ENCODE results near the gene CYSLTR2. TPM values are rescaled to one million over a fixed set of nuclear protein-coding genes. Genes with fewer than 3 reads are reported as not detected.

Gene CYSLTR2
- total RNA-seq, 2 experiments from 2014 or later = 2.1 to 2.4 TPM

GRCh38 chr13:48631441-48631840, 22.3 kb upstream of the CYSLTR2 start:
- H3K36me3 Mint-ChIP-seq = no peaks in the 10 kb centered on the region
- no peak overlapping the region for H3K27ac Mint-ChIP-seq
- no peak overlapping the region for H3K4me3 Mint-ChIP-seq
- no peak for DNase-seq
- CTCF ChIA-PET = no interaction called here
- H3K27me3 Mint-ChIP-seq = no peaks in the 10 kb centered on the region
- peaks cover 13% of the 10 kb centered on the region for H3K9me3 Mint-ChIP-seq
- no peaks in the 10 kb centered on the region for H3K4me1 Mint-ChIP-seq (ENCODE audit: low read depth)
- POLR2A ChIA-PET = no interaction called here
- intact Hi-C loops (cut with micrococcal nuclease) = no loop called here

- no peak overlapping the region for H3K4me3 Mint-ChIP-seq
- intact Hi-C loops (cut with micrococcal nuclease) = no loop called here
- peaks cover 2% of the 10 kb centered on the region for H3K36me3 Mint-ChIP-seq
- no peak overlapping the region for H3K27ac Mint-ChIP-seq
- peaks cover 20% of the 10 kb centered on the region for H3K9me3 Mint-ChIP-seq
- ChIA-PET POLR2A (no interaction called here), CTCF (no interaction called here)
- no peaks in the 10 kb centered on the region for H3K4me1 Mint-ChIP-seq (ENCODE audit: low read depth)
- no peak for DNase-seq
- H3K27me3 Mint-ChIP-seq = peaks cover 1% of the 10 kb centered on the region
Observed at GRCh38 chr13:48633700-48634099, 20.0 kb upstream of the CYSLTR2 start.

GRCh38 chr13:48634636-48635035, 19.1 kb upstream of the CYSLTR2 start:
- H3K36me3 Mint-ChIP-seq = peaks cover 2% of the 10 kb centered on the region
- no peak overlapping the region for H3K4me3 Mint-ChIP-seq
- POLR2A ChIA-PET = no interaction called here
- no peak overlapping the region for H3K27ac Mint-ChIP-seq
- DNase-seq = no peak
- CTCF ChIA-PET = no interaction called here
- intact Hi-C loops (cut with micrococcal nuclease) = no loop called here
- peaks cover 1% of the 10 kb centered on the region for H3K27me3 Mint-ChIP-seq
- no peaks in the 10 kb centered on the region for H3K4me1 Mint-ChIP-seq (ENCODE audit: low read depth)
- H3K9me3 Mint-ChIP-seq = peaks cover 20% of the 10 kb centered on the region

- peaks cover 1% of the 10 kb centered on the region for H3K27me3 Mint-ChIP-seq
- peaks cover 2% of the 10 kb centered on the region for H3K36me3 Mint-ChIP-seq
- no peak for DNase-seq
- H3K4me3 Mint-ChIP-seq = no peak overlapping the region
- no peaks in the 10 kb centered on the region for H3K4me1 Mint-ChIP-seq (ENCODE audit: low read depth)
- intact Hi-C loops (cut with micrococcal nuclease) = no loop called here
- CTCF ChIA-PET = interaction anchor here (1.2 kb wide), 1 partner anchor 12 kb away, joined by 3 read pairs; no protein-coding TSS in a partner anchor
- peaks cover 20% of the 10 kb centered on the region for H3K9me3 Mint-ChIP-seq
- H3K27ac Mint-ChIP-seq = no peak overlapping the region
- POLR2A ChIA-PET = no interaction called here
Observed at GRCh38 chr13:48635478-48635877, 18.3 kb upstream of the CYSLTR2 start.

- no peak for DNase-seq
- CTCF ChIA-PET = no interaction called here
- no peak overlapping the region for H3K27ac Mint-ChIP-seq
- H3K27me3 Mint-ChIP-seq = peaks cover 1% of the 10 kb centered on the region
- no peak overlapping the region for H3K4me3 Mint-ChIP-seq
- no peaks in the 10 kb centered on the region for H3K4me1 Mint-ChIP-seq (ENCODE audit: low read depth)
- H3K9me3 Mint-ChIP-seq = peaks cover 20% of the 10 kb centered on the region
- peaks cover 2% of the 10 kb centered on the region for H3K36me3 Mint-ChIP-seq
- intact Hi-C loops (cut with micrococcal nuclease) = no loop called here
- POLR2A ChIA-PET = no interaction called here
Observed at GRCh38 chr13:48636550-48636949, 17.2 kb upstream of the CYSLTR2 start.

GRCh38 chr13:48637601-48638000, 16.1 kb upstream of the CYSLTR2 start:
- Mint-ChIP-seq H3K27ac (no peak overlapping the region), H3K9me3 (peaks cover 20% of the 10 kb centered on the region), H3K27me3 (peaks cover 1% of the 10 kb centered on the region), H3K4me3 (no peak overlapping the region), H3K4me1 (ENCODE audit: low read depth) (no peaks in the 10 kb centered on the region), H3K36me3 (peaks cover 2% of the 10 kb centered on the region)
- DNase-seq = no peak
- intact Hi-C loops (cut with micrococcal nuclease) = no loop called here
- POLR2A ChIA-PET = interaction anchor here (0.7 kb wide), 1 partner anchor 33 kb away, joined by 5 read pairs; no protein-coding TSS in a partner anchor
- CTCF ChIA-PET = no interaction called here

- Mint-ChIP-seq H3K4me1 (ENCODE audit: low read depth) (no peaks in the 10 kb centered on the region), H3K36me3 (peaks cover 2% of the 10 kb centered on the region), H3K9me3 (peaks cover 12% of the 10 kb centered on the region), H3K27ac (no peak overlapping the region), H3K4me3 (no peak overlapping the region), H3K27me3 (peaks cover 1% of the 10 kb centered on the region)
- ChIA-PET POLR2A (interaction anchor here (0.7 kb wide), 1 partner anchor 13 kb away, joined by 4 read pairs; the partner anchor contains the start of gene CYSLTR2), CTCF (no interaction called here)
- intact Hi-C loops (cut with micrococcal nuclease) = no loop called here
- no peak for DNase-seq
Observed at GRCh38 chr13:48640767-48641166, 13.0 kb upstream of the CYSLTR2 start.

- peaks cover 1% of the 10 kb centered on the region for H3K27me3 Mint-ChIP-seq
- intact Hi-C loops (cut with micrococcal nuclease) = no loop called here
- peaks cover 7% of the 10 kb centered on the region for H3K9me3 Mint-ChIP-seq
- CTCF ChIA-PET = no interaction called here
- peaks cover 2% of the 10 kb centered on the region for H3K36me3 Mint-ChIP-seq
- no peak overlapping the region for H3K4me3 Mint-ChIP-seq
- no peak overlapping the region for H3K27ac Mint-ChIP-seq
- POLR2A ChIA-PET = interaction anchor here (0.6 kb wide), 1 partner anchor 13 kb away, joined by 3 read pairs; no protein-coding TSS in a partner anchor
- H3K4me1 Mint-ChIP-seq (ENCODE audit: low read depth) = no peaks in the 10 kb centered on the region
- DNase-seq = no peak
Observed at GRCh38 chr13:48641404-48641803, 12.3 kb upstream of the CYSLTR2 start.

GRCh38 chr13:48642061-48642460, 11.7 kb upstream of the CYSLTR2 start:
- H3K27ac Mint-ChIP-seq = no peak overlapping the region
- no peak for DNase-seq
- no peak overlapping the region for H3K4me3 Mint-ChIP-seq
- H3K4me1 Mint-ChIP-seq (ENCODE audit: low read depth) = no peaks in the 10 kb centered on the region
- peaks cover 5% of the 10 kb centered on the region for H3K9me3 Mint-ChIP-seq
- ChIA-PET CTCF (interaction anchor here (0.6 to 0.7 kb wide), 2 partner anchors 126 to 470 kb away, joined by 3 read pairs; no protein-coding TSS in a partner anchor), POLR2A (no interaction called here)
- H3K27me3 Mint-ChIP-seq = peaks cover 1% of the 10 kb centered on the region
- intact Hi-C loops (cut with micrococcal nuclease) = no loop called here
- peaks cover 2% of the 10 kb centered on the region for H3K36me3 Mint-ChIP-seq

- CTCF ChIA-PET = no interaction called here
- no peaks in the 10 kb centered on the region for H3K36me3 Mint-ChIP-seq
- no peaks in the 10 kb centered on the region for H3K27me3 Mint-ChIP-seq
- H3K4me3 Mint-ChIP-seq = no peak overlapping the region
- intact Hi-C loops (cut with micrococcal nuclease) = no loop called here
- POLR2A ChIA-PET = no interaction called here
- H3K4me1 Mint-ChIP-seq (ENCODE audit: low read depth) = peaks cover 1% of the 10 kb centered on the region
- H3K27ac Mint-ChIP-seq = no peak overlapping the region
- no peak for DNase-seq
- H3K9me3 Mint-ChIP-seq = no peaks in the 10 kb centered on the region
Observed at GRCh38 chr13:48643159-48643558, 10.6 kb upstream of the CYSLTR2 start.

- H3K27me3 Mint-ChIP-seq = no peaks in the 10 kb centered on the region
- no peaks in the 10 kb centered on the region for H3K9me3 Mint-ChIP-seq
- H3K4me3 Mint-ChIP-seq = no peak overlapping the region
- CTCF ChIA-PET = no interaction called here
- no peak for DNase-seq
- H3K27ac Mint-ChIP-seq = no peak overlapping the region
- peaks cover 5% of the 10 kb centered on the region for H3K4me1 Mint-ChIP-seq (ENCODE audit: low read depth)
- H3K36me3 Mint-ChIP-seq = no peaks in the 10 kb centered on the region
- intact Hi-C loops (cut with micrococcal nuclease) = no loop called here
- POLR2A ChIA-PET = no interaction called here
Observed at GRCh38 chr13:48644141-48644540, 9.6 kb upstream of the CYSLTR2 start.

GRCh38 chr13:48644951-48645350, 8.8 kb upstream of the CYSLTR2 start:
- peaks cover 5% of the 10 kb centered on the region for H3K4me1 Mint-ChIP-seq (ENCODE audit: low read depth)
- H3K27ac Mint-ChIP-seq = no peak overlapping the region
- no peaks in the 10 kb centered on the region for H3K27me3 Mint-ChIP-seq
- no peaks in the 10 kb centered on the region for H3K36me3 Mint-ChIP-seq
- intact Hi-C loops (cut with micrococcal nuclease) = no loop called here
- DNase-seq = no peak
- CTCF ChIA-PET = interaction anchor here (1.0 to 1.6 kb wide), 2 partner anchors 124 to 311 kb away, joined by 3 to 4 read pairs; no protein-coding TSS in a partner anchor
- H3K9me3 Mint-ChIP-seq = no peaks in the 10 kb centered on the region
- H3K4me3 Mint-ChIP-seq = no peak overlapping the region
- POLR2A ChIA-PET = no interaction called here

GRCh38 chr13:48645845-48646244, 7.9 kb upstream of the CYSLTR2 start:
- no peak overlapping the region for H3K27ac Mint-ChIP-seq
- no peaks in the 10 kb centered on the region for H3K9me3 Mint-ChIP-seq
- peaks cover 5% of the 10 kb centered on the region for H3K4me1 Mint-ChIP-seq (ENCODE audit: low read depth)
- ChIA-PET POLR2A (no interaction called here), CTCF (interaction anchor here (1.6 kb wide), 1 partner anchor 123 kb away, joined by 4 read pairs; no protein-coding TSS in a partner anchor)
- H3K27me3 Mint-ChIP-seq = no peaks in the 10 kb centered on the region
- no peaks in the 10 kb centered on the region for H3K36me3 Mint-ChIP-seq
- no peak for DNase-seq
- no peak overlapping the region for H3K4me3 Mint-ChIP-seq
- intact Hi-C loops (cut with micrococcal nuclease) = no loop called here
